Uterus (tissue), 4 donors: ENCODE results near the gene OR2AG1. TPM values are rescaled to one million over a fixed set of nuclear protein-coding genes. Genes with fewer than 3 reads are reported as not detected.

ENCODE experiments used
- DNase-seq, 2 donors: peaks; one replicate each; pipeline ENCODE4 v3.0.0-alpha.2; 2019 to 2020
- H3K27ac ChIP-seq, 2 donors: fragments of 200-600 bp; sonication (generic); 1 replicate in 1 of 2; 2 replicates in 1 of 2; pipeline ENCODE4 v1.5.1; 2016 to 2018
- H3K27me3 ChIP-seq, 2 donors: fragments of 200-600 bp; sonication (generic); one replicate each; pipeline ENCODE4 v1.5.1; 2018 to 2019; ENCODE audit warnings: control low read depth in 1 of 2
- H3K36me3 ChIP-seq, 2 donors: fragments of 200-600 bp; sonication (generic); one replicate each; pipeline ENCODE4 v1.5.1; 2019; ENCODE audit warnings: control low read depth in 1 of 2
- H3K4me1 ChIP-seq, 2 donors: fragments of 200-600 bp; sonication (generic); one replicate each; pipeline ENCODE4 v1.5.1; 2018 to 2019; ENCODE audit warnings: control low read depth in 1 of 2
- H3K4me3 ChIP-seq, 2 donors: fragments of 200-600 bp; sonication (generic); 1 replicate in 1 of 2; 2 replicates in 1 of 2; pipeline ENCODE4 v1.5.1; 2018 to 2019; ENCODE audit warnings: mild to moderate bottlenecking in 1 of 2
- H3K9me3 ChIP-seq, 2 donors: fragments of 200-600 bp; sonication (generic); one replicate each; pipeline ENCODE4 v1.5.1; 2019; ENCODE audit warnings: control low read depth in 1 of 2
- CTCF ChIP-seq, 4 experiments: fragments of 200-600 bp in 2 of 4; fragments of 450-650 bp in 2 of 4; sonication (generic) in 2 of 4; IDR thresholded peaks; one replicate each; pipeline ENCODE4 v1.5.1; 2016 to 2019; ENCODE audit warnings: antibody characterized with exemption in 4 of 4, mild to moderate bottlenecking in 2 of 4, moderate library complexity in 1 of 4
- POLR2A ChIP-seq, 2 donors: fragments of 450-650 bp; IDR thresholded peaks; one replicate each; pipeline ENCODE4 v1.6.1; 2016; ENCODE audit warnings: antibody characterized with exemption in 2 of 2, mild to moderate bottlenecking in 1 of 2, moderate library complexity in 1 of 2
- intact Hi-C: fragments of 100-400 bp; cut with DNase I; formaldehyde crosslinking; loops from one replicate; pipeline ENCODE4 v1.15.1; 2023; ENCODE audit warnings: low total_unique reads
- total RNA-seq, 4 donors: library from RNA; depleted of rRNA in 3 of 4; stranded (reverse); fragments of >200 nt in 3 of 4; gene quantifications; one replicate each; pipeline versions ENCODE4 v1.1.0 to v1.2.4, GENCODE V29; 2014 to 2023
- donor health status: DM: yes; HTN: yes; CAD: no.

OR2AG1 gene
- total RNA-seq, 4 donors from 2014 or later: not detected

- intact Hi-C loops: no loop called here
- DNase-seq: no peak
- no peaks in the 10 kb centered on the region for H3K4me1 ChIP-seq
- no peak overlapping the region for H3K4me3 ChIP-seq
- H3K36me3 ChIP-seq: no peaks in the 10 kb centered on the region
- TF ChIP-seq CTCF (IDR thresholded peaks at IDR 0.05) (no peak), POLR2A (IDR thresholded peaks at IDR 0.05) (no peak)
- no peaks in the 10 kb centered on the region for H3K9me3 ChIP-seq
- H3K27ac ChIP-seq: no peak overlapping the region
- no peaks in the 10 kb centered on the region for H3K27me3 ChIP-seq
These were observed 46.2 kb upstream of the OR2AG1 start for GRCh38 chr11:6736495-6737121.

- Histone ChIP-seq H3K27me3 (no peaks in the 10 kb centered on the region), H3K4me1 (no peaks in the 10 kb centered on the region), H3K27ac (no peak overlapping the region), H3K36me3 (no peaks in the 10 kb centered on the region), H3K4me3 (no peak overlapping the region), H3K9me3 (no peaks in the 10 kb centered on the region)
- DNase-seq: peak in 1 of 2 donors; percentile 20
- TF ChIP-seq POLR2A (IDR thresholded peaks at IDR 0.05) (no peak), CTCF (IDR thresholded peaks at IDR 0.05) (peak; percentile 27 to 48 (median 43))
- intact Hi-C loops: no loop called here
These were observed 44.9 kb upstream of the OR2AG1 start for GRCh38 chr11:6737872-6738466.

GRCh38 chr11:6738590-6738989 lies 44.2 kb upstream of the OR2AG1 start:
- Histone ChIP-seq H3K4me3 (no peak overlapping the region), H3K9me3 (no peaks in the 10 kb centered on the region), H3K27ac (no peak overlapping the region), H3K36me3 (no peaks in the 10 kb centered on the region), H3K4me1 (no peaks in the 10 kb centered on the region), H3K27me3 (no peaks in the 10 kb centered on the region)
- no peak for DNase-seq
- intact Hi-C loops: no loop called here
- no peak for TF ChIP-seq CTCF (IDR thresholded peaks at IDR 0.05)
- no peak for TF ChIP-seq POLR2A (IDR thresholded peaks at IDR 0.05)

- no peaks in the 10 kb centered on the region for H3K4me1 ChIP-seq
- H3K27ac ChIP-seq: no peak overlapping the region
- no peaks in the 10 kb centered on the region for H3K36me3 ChIP-seq
- TF ChIP-seq POLR2A (IDR thresholded peaks at IDR 0.05) (no peak), CTCF (IDR thresholded peaks at IDR 0.05) (no peak)
- no peaks in the 10 kb centered on the region for H3K27me3 ChIP-seq
- no peak for DNase-seq
- H3K4me3 ChIP-seq: no peak overlapping the region
- no peaks in the 10 kb centered on the region for H3K9me3 ChIP-seq
- intact Hi-C loops: no loop called here
These were observed 40.6 kb upstream of the OR2AG1 start for GRCh38 chr11:6742260-6742659.

GRCh38 chr11:6745018-6745417 lies 37.8 kb upstream of the OR2AG1 start:
- no peak for DNase-seq
- Histone ChIP-seq H3K36me3 (no peaks in the 10 kb centered on the region), H3K4me3 (no peak overlapping the region), H3K27me3 (no peaks in the 10 kb centered on the region), H3K27ac (peak overlapping the region in 1 of 2 donors; percentile 69), H3K4me1 (no peaks in the 10 kb centered on the region), H3K9me3 (no peaks in the 10 kb centered on the region)
- TF ChIP-seq POLR2A (IDR thresholded peaks at IDR 0.05) (no peak), CTCF (IDR thresholded peaks at IDR 0.05) (no peak)
- intact Hi-C loops: no loop called here
